GM13976 (cell line): ENCODE results near the gene RYR3.

ENCODE experiments used
- DNase-seq: peaks from one replicate; pipeline ENCODE4 v3.0.0; 2012; ENCODE audit warnings: low spot score
- CTCF ChIP-seq: IDR thresholded peaks from 2 replicates; pipeline ENCODE4 v1.5.1; 2012; ENCODE audit warnings: borderline replicate concordance, mild to moderate bottlenecking; ENCODE audit not compliant: insufficient read depth; ENCODE audit errors: extremely low read depth, missing control alignments, control extremely low read depth
- in situ Hi-C: fragments of 300-500 bp; cut with MboI; formaldehyde crosslinking; loops from one replicate; pipeline ENCODE4 v1.12.0; 2022; ENCODE audit warnings: low sequenced_read_pairs, mixed read lengths, inconsistent platforms; ENCODE audit not compliant: unreplicated experiment

Gene RYR3

GRCh38 chr15:33451385-33451784 lies 140.6 kb downstream of the RYR3 start:
- in situ Hi-C loops: no loop called here
- no peak for DNase-seq
- TF ChIP-seq CTCF: no peak

- TF ChIP-seq CTCF: no peak
- DNase-seq: no peak
- in situ Hi-C loops: no loop called here
Observed at GRCh38 chr15:33453761-33454160, 143.0 kb downstream of the RYR3 start.

- in situ Hi-C loops: no loop called here
- DNase-seq: no peak
- no peak for TF ChIP-seq CTCF
Observed at GRCh38 chr15:33454346-33454745, 143.6 kb downstream of the RYR3 start.

GRCh38 chr15:33454996-33455395 lies 144.2 kb downstream of the RYR3 start:
- in situ Hi-C loops: no loop called here
- no peak for TF ChIP-seq CTCF
- no peak for DNase-seq

- no peak for TF ChIP-seq CTCF
- no peak for DNase-seq
- in situ Hi-C loops: no loop called here
Observed at GRCh38 chr15:33458421-33458820, 147.7 kb downstream of the RYR3 start.

GRCh38 chr15:33460166-33460805 lies 149.5 kb downstream of the RYR3 start:
- no peak for TF ChIP-seq CTCF
- no peak for DNase-seq
- in situ Hi-C loops: no loop called here

GRCh38 chr15:33461671-33462070 lies 150.9 kb downstream of the RYR3 start:
- no peak for TF ChIP-seq CTCF
- in situ Hi-C loops: no loop called here
- no peak for DNase-seq
